Glutamatergic neuron (in vitro differentiated cells): Measurements from ENCODE around the gene MINPP1. TPM values are rescaled to one million over a fixed set of nuclear protein-coding genes. Genes with fewer than 3 reads are reported as not detected.

ENCODE experiments used
- DNase-seq: peaks from one replicate; pipeline ENCODE4 v3.0.0; 2022
- H3K27ac Mint-ChIP-seq: one replicate; pipeline ENCODE4 v1.8.0; 2020; ENCODE audit warnings: mild to moderate bottlenecking, mixed read lengths, inconsistent platforms; ENCODE audit not compliant: unreplicated experiment
- H3K27me3 Mint-ChIP-seq: one replicate; pipeline ENCODE4 v1.8.0; 2020; ENCODE audit warnings: mild to moderate bottlenecking, moderate library complexity, mixed read lengths, inconsistent platforms; ENCODE audit not compliant: unreplicated experiment
- H3K36me3 Mint-ChIP-seq: one replicate; pipeline ENCODE4 v1.8.0; 2020; ENCODE audit warnings: mild to moderate bottlenecking, mixed read lengths, inconsistent platforms; ENCODE audit not compliant: unreplicated experiment
- H3K4me1 Mint-ChIP-seq: one replicate; pipeline ENCODE4 v1.8.0; 2020; ENCODE audit warnings: mild to moderate bottlenecking, low read depth, mixed read lengths, inconsistent platforms; ENCODE audit not compliant: unreplicated experiment
- H3K4me3 Mint-ChIP-seq: one replicate; pipeline ENCODE4 v1.8.0; 2020; ENCODE audit warnings: mild to moderate bottlenecking, mixed read lengths, inconsistent platforms; ENCODE audit not compliant: unreplicated experiment
- H3K9me3 Mint-ChIP-seq: one replicate; pipeline ENCODE4 v1.8.0; 2020; ENCODE audit warnings: mild to moderate bottlenecking, moderate library complexity, mixed read lengths, inconsistent platforms; ENCODE audit not compliant: unreplicated experiment
- total RNA-seq: library from RNA; stranded (reverse); fragmentation: NEBNext Ultra II Directional; extraction: Animal tissue kit (Norgen Biotek cat#: 25700); gene quantifications from one replicate; pipeline ENCODE4 v1.2.1, GENCODE V29; 2021; ENCODE audit not compliant: unreplicated experiment
- TF ChIP-seq, protein P1 (sequence below): fragments of 200-600 bp; sonication (generic); IDR thresholded peaks from one replicate; pipeline ENCODE4 v1.5.0; 2021; ENCODE audit not compliant: partially characterized antibody, unreplicated experiment

Gene MINPP1
- total RNA-seq, 1 donor from 2014 or later = 27.2 TPM

DNA sequence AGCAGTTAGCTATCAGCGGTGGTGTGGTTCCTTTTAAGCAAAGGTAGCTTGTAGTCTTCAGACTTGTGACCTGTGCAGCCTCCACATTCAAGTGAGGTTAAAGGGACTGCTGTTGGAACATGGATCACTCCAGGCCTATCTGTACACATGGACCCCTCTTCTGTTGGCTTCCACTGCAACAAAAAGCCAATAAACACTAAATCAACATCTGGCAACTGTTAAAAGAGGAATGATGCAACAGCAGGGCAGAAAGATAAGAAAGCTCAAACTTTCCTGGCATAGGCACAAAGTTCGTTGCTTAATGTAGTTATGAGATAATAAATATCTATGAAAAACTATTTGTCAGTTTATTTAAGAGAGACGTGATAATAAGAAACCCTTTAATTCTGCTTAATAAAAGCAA is 4.0 kb upstream of the MINPP1 start:
- Mint-ChIP-seq H3K4me1 (peaks cover 9% of the 10 kb centered on the region), H3K36me3 (no peaks in the 10 kb centered on the region), H3K27me3 (peaks cover 1% of the 10 kb centered on the region), H3K27ac (no peak overlapping the region), H3K9me3 (peaks cover 6% of the 10 kb centered on the region), H3K4me3 (no peak overlapping the region)
- no peak for DNase-seq
- TF ChIP-seq, protein P1, sequence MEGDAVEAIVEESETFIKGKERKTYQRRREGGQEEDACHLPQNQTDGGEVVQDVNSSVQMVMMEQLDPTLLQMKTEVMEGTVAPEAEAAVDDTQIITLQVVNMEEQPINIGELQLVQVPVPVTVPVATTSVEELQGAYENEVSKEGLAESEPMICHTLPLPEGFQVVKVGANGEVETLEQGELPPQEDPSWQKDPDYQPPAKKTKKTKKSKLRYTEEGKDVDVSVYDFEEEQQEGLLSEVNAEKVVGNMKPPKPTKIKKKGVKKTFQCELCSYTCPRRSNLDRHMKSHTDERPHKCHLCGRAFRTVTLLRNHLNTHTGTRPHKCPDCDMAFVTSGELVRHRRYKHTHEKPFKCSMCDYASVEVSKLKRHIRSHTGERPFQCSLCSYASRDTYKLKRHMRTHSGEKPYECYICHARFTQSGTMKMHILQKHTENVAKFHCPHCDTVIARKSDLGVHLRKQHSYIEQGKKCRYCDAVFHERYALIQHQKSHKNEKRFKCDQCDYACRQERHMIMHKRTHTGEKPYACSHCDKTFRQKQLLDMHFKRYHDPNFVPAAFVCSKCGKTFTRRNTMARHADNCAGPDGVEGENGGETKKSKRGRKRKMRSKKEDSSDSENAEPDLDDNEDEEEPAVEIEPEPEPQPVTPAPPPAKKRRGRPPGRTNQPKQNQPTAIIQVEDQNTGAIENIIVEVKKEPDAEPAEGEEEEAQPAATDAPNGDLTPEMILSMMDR = no peak

DNA sequence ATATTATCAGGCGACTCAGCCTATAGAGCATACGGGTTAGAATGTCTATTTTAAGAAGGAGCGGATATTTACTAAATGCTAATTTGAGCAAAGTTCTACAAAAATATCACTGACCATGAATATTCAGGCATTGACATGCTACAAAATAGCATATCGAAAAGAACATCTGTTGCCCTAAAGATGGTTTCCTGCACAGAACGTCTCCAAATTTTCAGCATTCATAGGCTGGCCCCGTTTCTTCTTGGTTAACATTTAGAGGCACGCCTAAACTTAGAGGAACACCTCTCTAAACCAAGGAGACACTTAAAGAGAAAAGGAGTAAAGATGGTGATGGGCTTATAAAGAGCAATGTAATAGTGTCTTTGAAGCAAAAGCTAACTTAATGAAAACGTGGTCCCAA is 1.3 kb upstream of the MINPP1 start:
- Mint-ChIP-seq H3K9me3 (peaks cover 10% of the 10 kb centered on the region), H3K27ac (no peak overlapping the region), H3K4me3 (peak overlapping the region; percentile 98), H3K36me3 (no peaks in the 10 kb centered on the region), H3K4me1 (peaks cover 16% of the 10 kb centered on the region), H3K27me3 (peaks cover 3% of the 10 kb centered on the region)
- no peak for DNase-seq
- TF ChIP-seq, protein P1 = no peak

DNA sequence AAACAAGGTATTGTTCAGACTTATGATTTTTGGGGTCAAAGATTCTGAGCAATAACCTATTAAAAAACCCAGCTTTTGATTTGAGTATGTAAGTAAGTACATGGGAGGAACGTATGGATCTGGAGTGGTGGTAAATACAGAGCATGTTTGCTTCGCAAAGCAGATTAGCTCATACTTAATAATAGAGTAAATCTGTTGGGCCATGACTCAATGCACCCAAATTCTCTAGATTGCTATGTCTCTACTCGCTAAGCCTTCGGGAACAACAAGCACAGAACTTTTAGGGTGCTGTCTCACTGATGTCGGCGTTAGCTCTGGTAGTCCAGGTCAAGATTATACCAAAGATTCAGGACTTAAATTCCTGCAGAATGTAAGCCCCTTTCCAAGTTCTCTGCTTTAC is 807 bp upstream of the MINPP1 start:
- Mint-ChIP-seq H3K36me3 (no peaks in the 10 kb centered on the region), H3K4me3 (peak overlapping the region; percentile 98), H3K9me3 (peaks cover 10% of the 10 kb centered on the region), H3K27ac (peak overlapping the region; percentile 82), H3K4me1 (peaks cover 16% of the 10 kb centered on the region), H3K27me3 (peaks cover 3% of the 10 kb centered on the region)
- no peak for DNase-seq
- TF ChIP-seq, protein P1 = no peak

DNA sequence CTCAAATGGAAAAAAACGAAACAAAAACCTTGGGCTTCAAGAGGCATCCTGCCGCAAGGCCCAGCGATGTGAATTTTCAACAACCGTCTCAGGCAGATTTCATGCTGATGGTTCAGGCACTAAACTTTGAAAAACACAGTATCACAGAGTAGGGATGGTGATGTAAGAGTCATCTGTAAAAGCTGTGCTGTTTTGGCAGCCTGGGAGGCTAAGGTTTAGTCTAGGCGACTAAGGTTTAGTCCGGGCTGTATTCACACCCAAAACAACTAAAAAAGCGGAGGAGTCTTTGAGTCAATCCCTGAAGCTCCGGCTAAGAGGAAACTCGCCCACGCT is 420 bp upstream of the MINPP1 start:
- Mint-ChIP-seq H3K4me3 (peak overlapping the region; percentile 98), H3K36me3 (no peaks in the 10 kb centered on the region), H3K4me1 (peaks cover 16% of the 10 kb centered on the region), H3K9me3 (peaks cover 10% of the 10 kb centered on the region), H3K27ac (peak overlapping the region; percentile 82), H3K27me3 (peaks cover 3% of the 10 kb centered on the region)
- DNase-seq = no peak
- TF ChIP-seq, protein P1 = no peak

DNA sequence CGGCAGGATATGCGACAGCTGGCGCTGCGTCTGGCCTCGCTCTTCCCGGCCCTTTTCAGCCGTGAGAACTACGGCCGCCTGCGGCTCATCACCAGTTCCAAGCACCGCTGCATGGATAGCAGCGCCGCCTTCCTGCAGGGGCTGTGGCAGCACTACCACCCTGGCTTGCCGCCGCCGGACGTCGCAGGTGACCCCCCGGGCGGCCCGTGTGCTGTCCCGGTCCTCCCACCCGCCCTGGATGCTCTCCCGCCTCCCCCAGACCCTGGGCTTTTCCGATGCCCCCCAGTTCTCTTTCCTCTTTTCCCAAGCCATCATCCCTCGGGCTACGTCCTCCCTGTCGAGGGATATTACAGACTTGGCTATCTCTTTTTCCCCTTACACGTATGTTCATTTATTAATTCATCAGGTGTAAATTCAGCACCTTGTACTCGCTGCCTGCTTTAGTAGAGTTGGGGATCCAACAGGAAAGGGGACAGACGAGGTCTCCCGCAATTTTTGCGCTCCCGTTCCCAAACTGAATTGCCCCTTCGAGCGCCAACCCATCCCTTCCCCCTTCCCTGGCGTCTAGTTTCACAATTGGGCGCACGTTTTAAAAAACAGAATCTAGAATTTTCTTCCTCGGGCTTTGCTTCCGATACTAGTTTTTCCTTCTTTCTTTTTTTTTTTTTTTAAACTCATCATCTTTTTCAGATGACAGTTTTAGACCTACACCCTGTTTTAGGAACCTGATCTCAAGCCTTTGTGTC is 846 bp downstream of the MINPP1 start:
- DNase-seq = peak; percentile 75
- Mint-ChIP-seq H3K27me3 (peaks cover 3% of the 10 kb centered on the region), H3K4me3 (peak overlapping the region; percentile 98), H3K9me3 (peaks cover 10% of the 10 kb centered on the region), H3K27ac (peak overlapping the region; percentile 79), H3K4me1 (peaks cover 16% of the 10 kb centered on the region), H3K36me3 (no peaks in the 10 kb centered on the region)
- TF ChIP-seq, protein P1 = no peak
